ENCODE measurements around the gene IL1RAPL2. TPM values are rescaled to one million over a fixed set of nuclear protein-coding genes. Genes with fewer than 3 reads are reported as not detected.

IL1RAPL2 gene
- total and polyA plus RNA-seq, 2 of the 8 experiments (the other 6 are each of a cell fraction or from before 2014, with no cell fraction given): 0.20 to 1.3 TPM

GRCh38 chrX:105228602-105229001, 662.6 kb downstream of the IL1RAPL2 start (continued):
- TF ChIP-seq, protein P1, sequence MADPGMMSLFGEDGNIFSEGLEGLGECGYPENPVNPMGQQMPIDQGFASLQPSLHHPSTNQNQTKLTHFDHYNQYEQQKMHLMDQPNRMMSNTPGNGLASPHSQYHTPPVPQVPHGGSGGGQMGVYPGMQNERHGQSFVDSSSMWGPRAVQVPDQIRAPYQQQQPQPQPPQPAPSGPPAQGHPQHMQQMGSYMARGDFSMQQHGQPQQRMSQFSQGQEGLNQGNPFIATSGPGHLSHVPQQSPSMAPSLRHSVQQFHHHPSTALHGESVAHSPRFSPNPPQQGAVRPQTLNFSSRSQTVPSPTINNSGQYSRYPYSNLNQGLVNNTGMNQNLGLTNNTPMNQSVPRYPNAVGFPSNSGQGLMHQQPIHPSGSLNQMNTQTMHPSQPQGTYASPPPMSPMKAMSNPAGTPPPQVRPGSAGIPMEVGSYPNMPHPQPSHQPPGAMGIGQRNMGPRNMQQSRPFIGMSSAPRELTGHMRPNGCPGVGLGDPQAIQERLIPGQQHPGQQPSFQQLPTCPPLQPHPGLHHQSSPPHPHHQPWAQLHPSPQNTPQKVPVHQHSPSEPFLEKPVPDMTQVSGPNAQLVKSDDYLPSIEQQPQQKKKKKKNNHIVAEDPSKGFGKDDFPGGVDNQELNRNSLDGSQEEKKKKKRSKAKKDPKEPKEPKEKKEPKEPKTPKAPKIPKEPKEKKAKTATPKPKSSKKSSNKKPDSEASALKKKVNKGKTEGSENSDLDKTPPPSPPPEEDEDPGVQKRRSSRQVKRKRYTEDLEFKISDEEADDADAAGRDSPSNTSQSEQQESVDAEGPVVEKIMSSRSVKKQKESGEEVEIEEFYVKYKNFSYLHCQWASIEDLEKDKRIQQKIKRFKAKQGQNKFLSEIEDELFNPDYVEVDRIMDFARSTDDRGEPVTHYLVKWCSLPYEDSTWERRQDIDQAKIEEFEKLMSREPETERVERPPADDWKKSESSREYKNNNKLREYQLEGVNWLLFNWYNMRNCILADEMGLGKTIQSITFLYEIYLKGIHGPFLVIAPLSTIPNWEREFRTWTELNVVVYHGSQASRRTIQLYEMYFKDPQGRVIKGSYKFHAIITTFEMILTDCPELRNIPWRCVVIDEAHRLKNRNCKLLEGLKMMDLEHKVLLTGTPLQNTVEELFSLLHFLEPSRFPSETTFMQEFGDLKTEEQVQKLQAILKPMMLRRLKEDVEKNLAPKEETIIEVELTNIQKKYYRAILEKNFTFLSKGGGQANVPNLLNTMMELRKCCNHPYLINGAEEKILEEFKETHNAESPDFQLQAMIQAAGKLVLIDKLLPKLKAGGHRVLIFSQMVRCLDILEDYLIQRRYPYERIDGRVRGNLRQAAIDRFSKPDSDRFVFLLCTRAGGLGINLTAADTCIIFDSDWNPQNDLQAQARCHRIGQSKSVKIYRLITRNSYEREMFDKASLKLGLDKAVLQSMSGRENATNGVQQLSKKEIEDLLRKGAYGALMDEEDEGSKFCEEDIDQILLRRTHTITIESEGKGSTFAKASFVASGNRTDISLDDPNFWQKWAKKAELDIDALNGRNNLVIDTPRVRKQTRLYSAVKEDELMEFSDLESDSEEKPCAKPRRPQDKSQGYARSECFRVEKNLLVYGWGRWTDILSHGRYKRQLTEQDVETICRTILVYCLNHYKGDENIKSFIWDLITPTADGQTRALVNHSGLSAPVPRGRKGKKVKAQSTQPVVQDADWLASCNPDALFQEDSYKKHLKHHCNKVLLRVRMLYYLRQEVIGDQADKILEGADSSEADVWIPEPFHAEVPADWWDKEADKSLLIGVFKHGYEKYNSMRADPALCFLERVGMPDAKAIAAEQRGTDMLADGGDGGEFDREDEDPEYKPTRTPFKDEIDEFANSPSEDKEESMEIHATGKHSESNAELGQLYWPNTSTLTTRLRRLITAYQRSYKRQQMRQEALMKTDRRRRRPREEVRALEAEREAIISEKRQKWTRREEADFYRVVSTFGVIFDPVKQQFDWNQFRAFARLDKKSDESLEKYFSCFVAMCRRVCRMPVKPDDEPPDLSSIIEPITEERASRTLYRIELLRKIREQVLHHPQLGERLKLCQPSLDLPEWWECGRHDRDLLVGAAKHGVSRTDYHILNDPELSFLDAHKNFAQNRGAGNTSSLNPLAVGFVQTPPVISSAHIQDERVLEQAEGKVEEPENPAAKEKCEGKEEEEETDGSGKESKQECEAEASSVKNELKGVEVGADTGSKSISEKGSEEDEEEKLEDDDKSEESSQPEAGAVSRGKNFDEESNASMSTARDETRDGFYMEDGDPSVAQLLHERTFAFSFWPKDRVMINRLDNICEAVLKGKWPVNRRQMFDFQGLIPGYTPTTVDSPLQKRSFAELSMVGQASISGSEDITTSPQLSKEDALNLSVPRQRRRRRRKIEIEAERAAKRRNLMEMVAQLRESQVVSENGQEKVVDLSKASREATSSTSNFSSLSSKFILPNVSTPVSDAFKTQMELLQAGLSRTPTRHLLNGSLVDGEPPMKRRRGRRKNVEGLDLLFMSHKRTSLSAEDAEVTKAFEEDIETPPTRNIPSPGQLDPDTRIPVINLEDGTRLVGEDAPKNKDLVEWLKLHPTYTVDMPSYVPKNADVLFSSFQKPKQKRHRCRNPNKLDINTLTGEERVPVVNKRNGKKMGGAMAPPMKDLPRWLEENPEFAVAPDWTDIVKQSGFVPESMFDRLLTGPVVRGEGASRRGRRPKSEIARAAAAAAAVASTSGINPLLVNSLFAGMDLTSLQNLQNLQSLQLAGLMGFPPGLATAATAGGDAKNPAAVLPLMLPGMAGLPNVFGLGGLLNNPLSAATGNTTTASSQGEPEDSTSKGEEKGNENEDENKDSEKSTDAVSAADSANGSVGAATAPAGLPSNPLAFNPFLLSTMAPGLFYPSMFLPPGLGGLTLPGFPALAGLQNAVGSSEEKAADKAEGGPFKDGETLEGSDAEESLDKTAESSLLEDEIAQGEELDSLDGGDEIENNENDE (IDR thresholded peaks at IDR 0.05; ENCODE audit: insufficient replicate concordance, low read length): no peak
- no peak for TF ChIP-seq SP4 (IDR thresholded peaks at IDR 0.05; ENCODE audit: low read length)
- TF ChIP-seq RXRA (IDR thresholded peaks at IDR 0.05; ENCODE audit: insufficient read depth, low read depth, low read length): no peak
- no peak for TF ChIP-seq KDM4A (IDR thresholded peaks at IDR 0.05; ENCODE audit: low read depth, low read length, severe bottlenecking)
- TF ChIP-seq SIN3A (conservative IDR thresholded peaks at IDR 0.05 in 1 of 2, IDR thresholded peaks at IDR 0.05 in 1 of 2; ENCODE audit: low read depth in 1 of 2, low read length in 2 of 2): no peak
- TF ChIP-seq NANOG (IDR thresholded peaks at IDR 0.05; ENCODE audit: insufficient read depth, low read depth, low read length, poor library complexity, severe bottlenecking): no peak
- no peak for TF ChIP-seq FOSL1 (IDR thresholded peaks at IDR 0.05; ENCODE audit: insufficient read depth, low read depth, low read length)

All from H1 (cell line).